Activated naive CD4-positive, alpha-beta T cell treated with anti-CD3 and anti-CD28 coated beads, Interleukin-2, amount 10 ng/mL, durations not matched to agents 7 days and 5 days (primary cell): Measurements from ENCODE around the gene C9orf72.

Source experiments
- CTCF ChIA-PET: fragments of 350-600 bp; sonication (Branson Sonifier 250); formaldehyde crosslinking; loops from one replicate; lab custom pipeline; 2021; ENCODE audit warnings: antibody characterized with exemption; lab: Charles Lee
- DNase-seq: peaks from one replicate; pipeline ENCODE4 v3.0.0-alpha.2; 2020
- H3K27ac Mint-ChIP-seq: one replicate; pipeline ENCODE4 v1.8.0; 2021; ENCODE audit warnings: mild to moderate bottlenecking, moderate library complexity, mixed read lengths
- H3K27me3 Mint-ChIP-seq: one replicate; pipeline ENCODE4 v1.8.0; 2021; ENCODE audit warnings: mild to moderate bottlenecking, mixed read lengths
- H3K36me3 Mint-ChIP-seq: one replicate; pipeline ENCODE4 v1.8.0; 2021; ENCODE audit warnings: mixed read lengths
- H3K4me1 Mint-ChIP-seq: one replicate; pipeline ENCODE4 v1.8.0; 2021; ENCODE audit warnings: mixed read lengths
- H3K4me3 Mint-ChIP-seq: one replicate; pipeline ENCODE4 v1.8.0; 2021; ENCODE audit warnings: mild to moderate bottlenecking, moderate library complexity, mixed read lengths
- H3K9me3 Mint-ChIP-seq: one replicate; pipeline ENCODE4 v1.8.0; 2021; ENCODE audit warnings: mixed read lengths

Gene C9orf72

DNA sequence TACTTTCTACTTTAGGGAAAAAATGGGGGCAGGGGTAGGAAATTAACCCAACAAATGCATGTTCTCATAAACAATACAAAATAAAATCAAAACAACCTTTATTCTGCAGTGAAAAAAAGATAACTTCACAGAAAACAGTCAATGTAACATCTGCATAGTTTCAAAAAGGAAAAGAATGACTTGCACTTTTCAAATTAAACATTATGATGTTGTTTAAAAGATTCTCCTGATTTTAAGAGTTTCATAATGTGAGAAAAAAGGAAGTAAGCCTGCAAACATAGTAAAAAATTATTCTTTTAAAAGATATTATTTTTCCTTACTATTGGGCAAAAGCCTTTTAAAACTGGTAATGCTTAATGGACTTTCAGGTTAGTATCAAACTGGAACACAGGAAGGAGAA lies 7.6 kb downstream of the C9orf72 start:
- no peak for DNase-seq
- no peaks in the 10 kb centered on the region for H3K9me3 Mint-ChIP-seq
- peaks cover 44% of the 10 kb centered on the region for H3K4me1 Mint-ChIP-seq
- peak overlapping the region; percentile 88 for H3K27ac Mint-ChIP-seq
- CTCF ChIA-PET, result no interaction called here
- no peak overlapping the region for H3K4me3 Mint-ChIP-seq
- H3K36me3 Mint-ChIP-seq, result peaks cover 38% of the 10 kb centered on the region
- no peaks in the 10 kb centered on the region for H3K27me3 Mint-ChIP-seq

DNA sequence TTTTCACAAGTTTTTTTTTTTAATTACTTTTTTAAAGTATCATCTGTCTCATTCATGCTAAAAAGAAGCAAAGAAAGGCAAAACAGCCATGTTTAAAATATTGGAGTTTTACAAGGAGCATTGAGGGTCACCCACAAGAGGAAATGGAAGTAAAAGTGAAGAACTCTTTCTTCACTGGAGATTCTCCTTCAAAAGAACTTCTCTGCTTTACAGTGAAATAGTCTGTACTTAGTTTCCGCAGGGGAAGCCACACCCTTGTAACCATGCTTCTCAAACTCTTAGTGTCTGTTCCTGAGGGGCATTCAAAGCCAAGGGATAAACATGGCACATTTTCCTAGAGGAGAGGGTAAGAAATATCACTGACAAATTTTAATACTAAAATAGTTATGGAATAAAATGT lies 8.6 kb downstream of the C9orf72 start:
- Mint-ChIP-seq H3K4me3 (peak overlapping the region; percentile 27), H3K4me1 (peaks cover 43% of the 10 kb centered on the region), H3K36me3 (peaks cover 38% of the 10 kb centered on the region), H3K27ac (peak overlapping the region; percentile 88), H3K9me3 (no peaks in the 10 kb centered on the region), H3K27me3 (no peaks in the 10 kb centered on the region)
- CTCF ChIA-PET, result no interaction called here
- no peak for DNase-seq

DNA sequence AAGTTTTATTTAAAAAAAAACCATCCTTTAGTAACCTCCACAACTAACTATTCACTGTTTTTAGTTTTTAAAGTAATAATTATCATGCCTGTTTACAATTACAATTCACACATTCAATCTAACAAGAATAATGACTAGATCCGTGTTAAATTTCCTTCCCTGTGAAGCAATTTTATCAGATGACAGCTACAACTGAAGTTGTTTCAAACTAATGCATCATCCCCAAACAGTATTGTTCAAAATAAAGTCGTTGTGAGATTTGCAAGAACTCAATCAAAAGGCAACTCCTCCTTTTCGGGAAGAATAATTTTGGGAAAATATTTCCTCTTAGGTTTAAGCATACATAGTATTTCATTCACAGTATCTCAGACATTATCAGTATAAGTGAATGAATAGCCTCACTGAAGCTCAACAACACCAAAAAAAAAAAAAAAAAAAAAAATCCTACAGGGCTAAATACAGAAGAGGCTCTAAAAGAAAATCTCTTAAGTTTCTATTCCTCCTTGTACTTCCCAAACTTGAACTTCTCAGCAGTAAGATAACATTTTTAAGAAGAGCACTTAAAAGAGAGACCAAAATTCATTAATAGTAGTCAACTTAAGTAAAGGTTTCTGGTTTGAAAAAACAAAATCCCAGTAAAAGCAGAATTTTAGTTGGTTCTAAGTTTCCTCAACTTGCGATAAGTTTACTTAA lies 9.4 kb downstream of the C9orf72 start:
- Mint-ChIP-seq H3K4me1 (peaks cover 43% of the 10 kb centered on the region), H3K4me3 (no peak overlapping the region), H3K9me3 (no peaks in the 10 kb centered on the region), H3K36me3 (peaks cover 38% of the 10 kb centered on the region), H3K27ac (peak overlapping the region; percentile 19), H3K27me3 (no peaks in the 10 kb centered on the region)
- DNase-seq, result no peak
- CTCF ChIA-PET, result no interaction called here

DNA sequence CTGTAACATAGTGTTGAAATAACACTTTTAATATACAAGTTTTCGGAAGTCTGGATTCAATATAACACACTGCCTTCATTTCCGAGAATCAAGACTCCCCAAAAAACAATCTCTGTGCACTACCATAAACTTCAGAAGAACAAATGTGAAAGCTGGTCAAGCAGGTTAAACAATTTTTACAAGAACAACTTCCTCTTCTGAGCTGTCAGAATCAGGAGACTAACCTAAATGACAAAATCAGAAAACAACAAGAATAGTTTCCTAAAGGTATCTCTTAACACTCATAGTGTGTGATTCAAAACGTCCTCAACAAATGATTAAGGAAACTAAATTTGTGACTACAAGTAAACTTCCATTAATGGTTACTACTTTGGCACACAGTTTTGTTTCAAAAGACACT lies 11.6 kb downstream of the C9orf72 start:
- H3K4me1 Mint-ChIP-seq, result peaks cover 33% of the 10 kb centered on the region
- no peak overlapping the region for H3K27ac Mint-ChIP-seq
- no peak for DNase-seq
- CTCF ChIA-PET, result interaction anchor here (0.7 to 1.3 kb wide), 4 partner anchors 12 to 228 kb away, joined by 3 to 5 read pairs (median 4); partner anchors contain the start of genes C9orf72 and MOB3B
- H3K36me3 Mint-ChIP-seq, result peaks cover 32% of the 10 kb centered on the region
- H3K27me3 Mint-ChIP-seq, result no peaks in the 10 kb centered on the region
- no peak overlapping the region for H3K4me3 Mint-ChIP-seq
- no peaks in the 10 kb centered on the region for H3K9me3 Mint-ChIP-seq

DNA sequence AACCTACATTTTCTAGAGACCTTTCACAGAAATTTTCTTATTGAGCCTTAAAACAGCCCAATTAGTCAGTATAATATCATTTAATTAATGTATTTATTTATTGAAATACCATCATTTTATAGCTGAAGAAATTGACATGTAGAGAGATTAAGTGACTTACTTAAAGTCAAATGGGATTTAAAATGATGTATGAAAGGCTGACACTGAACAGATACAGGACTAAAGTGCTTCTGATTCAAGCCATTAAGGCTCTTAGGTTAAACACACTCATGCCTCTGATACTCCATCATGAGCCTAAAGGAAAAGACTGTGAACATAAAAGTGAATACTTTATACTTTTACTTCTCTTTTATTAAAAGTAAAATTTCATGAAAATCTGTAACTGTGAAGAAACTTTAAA lies 12.8 kb downstream of the C9orf72 start:
- no peaks in the 10 kb centered on the region for H3K27me3 Mint-ChIP-seq
- DNase-seq, result no peak
- no peaks in the 10 kb centered on the region for H3K9me3 Mint-ChIP-seq
- CTCF ChIA-PET, result interaction anchor here (0.7 kb wide), 1 partner anchor 31 kb away, joined by 4 read pairs; the partner anchor contains the start of gene MOB3B
- peaks cover 25% of the 10 kb centered on the region for H3K36me3 Mint-ChIP-seq
- peaks cover 23% of the 10 kb centered on the region for H3K4me1 Mint-ChIP-seq
- no peak overlapping the region for H3K27ac Mint-ChIP-seq
- H3K4me3 Mint-ChIP-seq, result no peak overlapping the region

DNA sequence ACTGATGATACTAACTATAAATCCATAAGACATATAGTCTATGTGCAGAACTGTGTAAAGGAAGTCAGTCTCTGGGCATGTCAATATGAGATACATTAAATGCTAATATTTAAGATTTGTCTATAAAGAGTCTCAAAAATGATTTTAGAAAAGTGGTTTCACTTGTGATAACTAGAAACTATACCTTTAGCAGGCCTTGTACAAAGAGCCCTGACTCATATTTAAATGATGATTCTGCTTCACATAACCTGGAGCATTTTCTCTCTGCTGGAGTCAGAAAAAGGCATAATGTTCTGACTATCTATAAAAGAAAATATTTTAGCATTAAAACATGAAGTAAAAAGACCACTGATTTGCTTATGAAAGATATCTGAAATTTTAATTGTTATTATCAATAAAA lies 15.0 kb downstream of the C9orf72 start:
- Mint-ChIP-seq H3K9me3 (no peaks in the 10 kb centered on the region), H3K4me1 (peaks cover 4% of the 10 kb centered on the region), H3K36me3 (peaks cover 25% of the 10 kb centered on the region), H3K4me3 (no peak overlapping the region), H3K27ac (no peak overlapping the region), H3K27me3 (no peaks in the 10 kb centered on the region)
- DNase-seq, result no peak
- CTCF ChIA-PET, result interaction anchor here (1.4 kb wide), 1 partner anchor 226 kb away, joined by 4 read pairs; no protein-coding TSS in a partner anchor

DNA sequence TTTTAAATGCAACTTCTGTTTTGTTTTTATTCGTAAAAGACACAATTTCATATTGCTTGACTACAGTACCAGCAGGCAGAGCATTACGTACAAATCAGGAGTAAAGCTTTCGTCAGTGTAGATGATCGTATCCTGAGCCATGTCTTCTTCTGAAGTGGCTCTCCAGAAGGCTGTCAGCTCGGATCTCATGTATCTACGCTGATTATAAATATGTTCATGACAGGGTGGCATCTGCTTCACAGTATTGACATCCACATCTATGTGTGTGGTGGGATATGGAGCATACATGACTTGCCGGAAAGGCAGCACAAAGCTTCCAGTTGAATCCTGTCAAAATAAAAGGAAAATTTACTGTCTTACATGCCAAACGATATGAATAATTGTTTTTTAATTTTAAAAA lies 16.8 kb downstream of the C9orf72 start:
- peaks cover 27% of the 10 kb centered on the region for H3K36me3 Mint-ChIP-seq
- H3K27ac Mint-ChIP-seq, result no peak overlapping the region
- CTCF ChIA-PET, result interaction anchor here (1.1 to 1.6 kb wide), 2 partner anchors 200 to 223 kb away, joined by 3 to 4 read pairs; no protein-coding TSS in a partner anchor
- no peak overlapping the region for H3K4me3 Mint-ChIP-seq
- H3K27me3 Mint-ChIP-seq, result no peaks in the 10 kb centered on the region
- no peak for DNase-seq
- peaks cover 1% of the 10 kb centered on the region for H3K4me1 Mint-ChIP-seq
- no peaks in the 10 kb centered on the region for H3K9me3 Mint-ChIP-seq

DNA sequence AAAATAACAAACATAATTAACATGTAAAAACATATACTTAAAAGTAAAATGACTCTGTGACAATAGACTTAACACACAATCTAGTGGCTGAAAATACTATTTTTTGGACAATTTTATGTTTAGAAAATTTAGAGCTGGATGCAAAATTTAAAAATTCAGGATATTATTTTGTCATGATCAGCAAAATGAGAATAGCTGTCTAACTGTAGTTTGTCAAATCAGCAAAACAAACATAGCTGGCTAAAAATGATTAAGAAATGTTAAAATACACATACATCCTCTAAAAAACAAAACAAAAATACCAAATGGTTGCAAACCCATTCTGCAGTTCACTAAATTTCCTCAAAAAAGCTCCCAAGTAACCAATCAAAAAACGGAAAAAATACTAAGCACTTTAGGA lies 18.6 kb downstream of the C9orf72 start:
- no peak for DNase-seq
- H3K27ac Mint-ChIP-seq, result no peak overlapping the region
- H3K9me3 Mint-ChIP-seq, result no peaks in the 10 kb centered on the region
- H3K27me3 Mint-ChIP-seq, result no peaks in the 10 kb centered on the region
- H3K36me3 Mint-ChIP-seq, result peaks cover 29% of the 10 kb centered on the region
- CTCF ChIA-PET, result interaction anchor here (0.6 kb wide), 1 partner anchor 30 kb away, joined by 3 read pairs; the partner anchor contains the start of gene IFNK
- no peak overlapping the region for H3K4me3 Mint-ChIP-seq
- H3K4me1 Mint-ChIP-seq, result no peaks in the 10 kb centered on the region

DNA sequence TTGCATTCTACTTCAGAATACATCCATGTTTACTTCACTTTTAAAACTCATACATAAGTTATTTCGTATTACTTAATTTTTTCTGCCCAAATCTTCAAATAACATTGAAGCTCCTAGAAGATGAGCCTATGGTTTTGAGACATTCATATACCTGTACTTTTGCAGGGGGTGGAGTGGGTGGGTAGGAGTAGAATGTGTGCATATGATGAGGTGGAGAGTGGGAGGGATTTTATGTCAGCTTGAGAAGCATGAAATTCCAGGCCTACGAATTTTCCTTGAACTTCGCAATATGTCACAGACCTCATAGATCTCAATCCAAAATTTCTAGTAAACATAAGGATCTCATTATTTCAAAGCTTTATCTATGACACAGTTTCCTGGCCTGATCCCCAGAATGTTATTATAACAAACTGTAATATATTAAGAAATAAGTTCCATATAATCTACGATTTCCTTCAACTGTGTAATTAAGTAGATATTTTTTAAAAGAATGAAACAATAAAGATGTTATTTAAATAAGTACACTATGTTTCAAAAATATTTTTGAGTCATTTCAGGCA lies 24.0 kb downstream of the C9orf72 start:
- Mint-ChIP-seq H3K27me3 (no peaks in the 10 kb centered on the region), H3K4me1 (no peaks in the 10 kb centered on the region), H3K9me3 (no peaks in the 10 kb centered on the region), H3K36me3 (peaks cover 32% of the 10 kb centered on the region), H3K4me3 (no peak overlapping the region), H3K27ac (no peak overlapping the region)
- DNase-seq, result no peak
- CTCF ChIA-PET, result interaction anchor here (0.8 to 5.8 kb wide), 2 partner anchors 18 to 216 kb away, joined by 3 to 57 read pairs; no protein-coding TSS in a partner anchor

DNA sequence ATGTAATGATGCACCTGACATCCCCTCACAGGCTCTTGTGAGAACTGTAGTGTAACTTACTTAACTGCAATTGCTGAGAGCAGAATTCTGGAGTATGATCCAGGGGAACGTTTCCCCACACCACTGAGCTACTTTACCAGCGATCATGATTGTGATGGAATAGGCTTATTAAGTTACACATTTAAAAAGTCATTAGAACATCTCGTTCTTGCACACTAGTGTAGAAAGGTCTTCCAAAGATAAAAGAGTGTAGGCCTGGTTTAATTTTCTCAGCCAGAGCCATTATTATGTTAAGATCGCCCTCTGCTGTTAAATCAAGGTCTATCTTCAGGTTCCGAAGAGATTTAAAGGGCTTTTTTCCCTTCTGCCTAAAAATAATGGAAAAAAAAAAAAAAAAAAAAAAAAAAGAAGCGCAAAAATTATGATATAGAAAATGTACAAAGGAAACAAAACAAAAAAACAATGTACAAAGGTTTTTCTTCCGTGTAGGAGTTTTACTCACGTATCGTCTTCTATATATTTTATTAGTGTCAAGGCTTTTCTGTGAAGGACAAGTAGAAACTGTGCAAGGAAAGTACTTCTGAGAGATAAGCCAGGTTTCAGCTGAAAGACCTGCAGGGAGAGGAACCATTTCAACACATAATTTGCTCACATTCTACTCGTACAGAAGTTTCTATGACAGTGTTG lies 25.1 kb downstream of the C9orf72 start:
- H3K27ac Mint-ChIP-seq, result no peak overlapping the region
- H3K9me3 Mint-ChIP-seq, result no peaks in the 10 kb centered on the region
- no peaks in the 10 kb centered on the region for H3K4me1 Mint-ChIP-seq
- peaks cover 25% of the 10 kb centered on the region for H3K36me3 Mint-ChIP-seq
- no peaks in the 10 kb centered on the region for H3K27me3 Mint-ChIP-seq
- CTCF ChIA-PET, result interaction anchor here (0.8 to 5.8 kb wide), 6 partner anchors 14 to 235 kb away, joined by 3 to 57 read pairs (median 3); no protein-coding TSS in a partner anchor
- no peak for DNase-seq
- H3K4me3 Mint-ChIP-seq, result no peak overlapping the region

DNA sequence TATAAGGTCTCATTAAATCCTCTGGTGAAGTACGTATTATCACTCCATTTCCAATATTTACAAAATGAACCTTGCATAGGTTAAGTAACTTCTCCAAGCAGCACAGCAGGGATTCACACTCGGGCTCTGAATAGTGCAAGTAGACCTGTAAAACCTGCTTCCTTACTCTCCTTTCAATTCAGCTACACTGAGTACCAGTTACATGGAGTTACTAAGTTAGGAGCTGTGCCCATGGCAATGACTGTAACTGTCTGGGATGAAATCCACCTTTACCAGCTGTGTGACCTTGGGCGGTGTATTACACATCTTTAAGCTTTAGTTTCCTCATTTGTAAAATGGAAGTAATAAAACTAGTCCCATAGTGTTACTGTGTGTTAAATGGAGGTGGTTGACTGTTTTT lies 27.8 kb downstream of the C9orf72 start:
- no peak overlapping the region for H3K27ac Mint-ChIP-seq
- DNase-seq, result no peak
- H3K27me3 Mint-ChIP-seq, result no peaks in the 10 kb centered on the region
- H3K4me1 Mint-ChIP-seq, result no peaks in the 10 kb centered on the region
- H3K36me3 Mint-ChIP-seq, result peaks cover 16% of the 10 kb centered on the region
- no peaks in the 10 kb centered on the region for H3K9me3 Mint-ChIP-seq
- no peak overlapping the region for H3K4me3 Mint-ChIP-seq
- CTCF ChIA-PET, result interaction anchor here (1.3 to 5.8 kb wide), 2 partner anchors 26 to 213 kb away, joined by 3 to 57 read pairs; no protein-coding TSS in a partner anchor

DNA sequence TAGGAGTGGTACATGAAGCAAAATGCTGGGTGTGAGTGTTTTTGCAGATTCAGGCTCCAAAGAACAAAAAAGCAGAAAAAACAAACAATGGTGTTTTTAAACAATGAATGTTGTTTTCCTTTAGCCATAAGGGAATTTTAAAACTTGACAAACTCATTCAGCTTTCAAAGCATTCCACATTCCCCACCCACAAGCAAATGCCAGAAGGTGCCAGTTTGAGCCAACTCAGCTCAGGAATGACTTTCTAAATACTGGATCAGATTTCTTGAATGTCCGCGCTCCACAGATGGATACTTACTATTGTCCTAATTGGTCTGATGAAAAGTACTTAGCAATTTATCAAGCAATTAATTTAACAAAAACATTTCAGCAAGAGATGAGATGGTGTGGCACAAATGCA lies 30.8 kb downstream of the C9orf72 start:
- no peak overlapping the region for H3K27ac Mint-ChIP-seq
- CTCF ChIA-PET, result interaction anchor here (2.6 kb wide), 1 partner anchor 210 kb away, joined by 8 read pairs; no protein-coding TSS in a partner anchor
- H3K9me3 Mint-ChIP-seq, result no peaks in the 10 kb centered on the region
- no peak for DNase-seq
- no peaks in the 10 kb centered on the region for H3K27me3 Mint-ChIP-seq
- peaks cover 15% of the 10 kb centered on the region for H3K36me3 Mint-ChIP-seq
- H3K4me3 Mint-ChIP-seq, result no peak overlapping the region
- no peaks in the 10 kb centered on the region for H3K4me1 Mint-ChIP-seq

DNA sequence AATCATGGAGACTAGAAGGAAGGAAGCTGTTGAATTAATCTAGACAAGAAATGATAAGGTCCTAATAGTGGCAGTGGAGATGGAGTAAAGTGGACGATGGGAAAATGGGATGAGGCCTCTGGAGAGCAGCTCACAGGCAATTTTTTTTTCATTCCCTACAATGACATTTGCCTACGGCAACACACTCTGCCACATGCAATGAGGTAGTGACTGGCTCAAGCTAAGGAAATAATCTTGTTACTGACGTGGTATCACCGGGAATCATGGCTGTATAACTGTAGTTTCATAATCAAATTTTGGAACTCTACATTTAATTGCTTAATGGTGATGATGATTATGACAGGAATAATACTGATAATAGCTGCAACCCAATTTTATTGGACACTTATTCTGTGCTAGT lies 31.5 kb downstream of the C9orf72 start:
- Mint-ChIP-seq H3K4me1 (no peaks in the 10 kb centered on the region), H3K27ac (no peak overlapping the region), H3K9me3 (no peaks in the 10 kb centered on the region), H3K27me3 (no peaks in the 10 kb centered on the region), H3K36me3 (peaks cover 15% of the 10 kb centered on the region), H3K4me3 (no peak overlapping the region)
- CTCF ChIA-PET, result interaction anchor here (2.6 kb wide), 1 partner anchor 209 kb away, joined by 8 read pairs; no protein-coding TSS in a partner anchor
- DNase-seq, result no peak

DNA sequence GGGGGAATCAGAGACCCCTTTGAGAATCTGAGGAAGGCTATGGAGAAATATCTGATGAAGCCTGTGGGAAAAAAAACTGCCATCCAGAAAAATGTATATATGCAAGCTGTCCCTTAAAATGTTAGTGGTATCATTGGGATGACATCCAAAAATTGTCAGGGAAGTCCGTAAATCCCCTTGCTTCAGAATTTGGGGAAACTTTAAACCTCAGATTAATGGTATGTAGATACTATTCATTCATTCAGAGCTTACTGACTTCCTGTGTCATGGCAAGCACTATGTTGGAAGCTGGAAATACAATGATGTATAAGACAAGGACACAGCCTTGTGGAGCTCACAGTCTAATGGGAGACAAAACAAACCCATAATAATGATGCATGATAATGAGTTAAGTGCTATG lies 32.8 kb downstream of the C9orf72 start:
- Mint-ChIP-seq H3K4me1 (no peaks in the 10 kb centered on the region), H3K27ac (no peak overlapping the region), H3K27me3 (no peaks in the 10 kb centered on the region), H3K36me3 (peaks cover 11% of the 10 kb centered on the region), H3K4me3 (no peak overlapping the region), H3K9me3 (no peaks in the 10 kb centered on the region)
- no peak for DNase-seq
- CTCF ChIA-PET, result interaction anchor here (2.9 kb wide), 1 partner anchor 10 kb away, joined by 9 read pairs; the partner anchor contains the start of gene MOB3B
